H1 (cell line): ENCODE measurements around the gene EXD3. TPM values are rescaled to one million over a fixed set of nuclear protein-coding genes. Genes with fewer than 3 reads are reported as not detected.
A peak's percentile ranks its signal among the peaks of the same experiment; 100 is the strongest.

Source experiments
- CHD7 ChIP-seq: fragments of 300-600 bp; sonication (generic); IDR thresholded peaks from 2 replicates; pipeline ENCODE4 v1.7.1; 2012; ENCODE audit warnings: low read length, moderate library complexity, mild to moderate bottlenecking, inconsistent platforms; ENCODE audit not compliant: insufficient replicate concordance
- EP300 ChIP-seq, 2 experiments: IDR thresholded peaks; 1 replicate in 1 of 2; 2 replicates in 1 of 2; pipeline ENCODE4 v1.6.1; 2011 to 2012; ENCODE audit warnings: low read depth in 2 of 2, low read length in 2 of 2, mild to moderate bottlenecking in 2 of 2, borderline replicate concordance in 1 of 2, inconsistent platforms in 1 of 2, moderate library complexity in 1 of 2
- EZH2 ChIP-seq: fragments of 200-600 bp; sonication (generic); IDR thresholded peaks from 2 replicates; pipeline ENCODE4 v1.7.1; 2012; ENCODE audit warnings: low read depth, mild to moderate bottlenecking, moderate library complexity, low read length, inconsistent platforms; ENCODE audit not compliant: severe bottlenecking
- HDAC2 ChIP-seq, 2 experiments: fragments of 300-600 bp in 1 of 2; sonication (generic) in 1 of 2; IDR thresholded peaks; 2 replicates each; pipeline ENCODE4 v1.6.1; 2011 to 2012; ENCODE audit warnings: low read depth in 2 of 2, low read length in 2 of 2, mild to moderate bottlenecking in 2 of 2, moderate library complexity in 2 of 2, borderline replicate concordance in 1 of 2, inconsistent platforms in 1 of 2
- NANOG ChIP-seq: IDR thresholded peaks from 2 replicates; pipeline ENCODE4 v1.6.1; 2011; ENCODE audit warnings: low read length, low read depth, mild to moderate bottlenecking, inconsistent platforms; ENCODE audit not compliant: insufficient read depth, poor library complexity, severe bottlenecking
- RNF2 ChIP-seq: fragments of 200-900, 300-1000 bp; sonication (generic); IDR thresholded peaks from 2 replicates; pipeline ENCODE4 v1.7.1; 2016; ENCODE audit warnings: borderline replicate concordance, low read depth, mild to moderate bottlenecking, antibody characterized with exemption, low read length; ENCODE audit not compliant: poor library complexity, severe bottlenecking; ENCODE audit errors: missing control alignments
- SIX5 ChIP-seq: IDR thresholded peaks from 2 replicates; pipeline ENCODE4 v1.6.1; 2011; ENCODE audit warnings: mild to moderate bottlenecking, low read depth, low read length
- SUZ12 ChIP-seq: fragments of 200-600 bp; sonication (generic); IDR thresholded peaks from 2 replicates; pipeline ENCODE4 v1.6.1; 2012; ENCODE audit warnings: mild to moderate bottlenecking, inconsistent platforms, low read length, moderate library complexity, mixed read lengths
- TEAD4 ChIP-seq: IDR thresholded peaks from 2 replicates; pipeline ENCODE4 v1.6.1; 2012; ENCODE audit warnings: low read depth, low read length, inconsistent platforms, mixed read lengths
- polyA plus RNA-seq, 7 experiments: library from polyadenylated mRNA; depleted of rRNA in 3 of 7; stranded (reverse) in 5 of 7; unstranded in 2 of 7; fragments of >200 nt in 5 of 7; fragments of 200-250 nt in 2 of 7; gene quantifications; 1 replicate in 5 of 7; 2 replicates in 1 of 7; 4 replicates in 1 of 7; pipeline versions ENCODE4 v1.2.1 to v1.2.3, GENCODE V29; 2011 to 2013; ENCODE audit warnings: missing spikeins in 2 of 7, mixed read lengths in 2 of 7
- total RNA-seq: library from RNA; stranded (reverse); fragmentation: NEBNext Ultra II Directional; extraction: Animal tissue kit (Norgen Biotek cat#: 25700); gene quantifications from 2 replicates; pipeline ENCODE4 v1.2.1, GENCODE V29; 2021

Gene EXD3
- total and polyA plus RNA-seq, 2 of the 8 experiments (the other 6 are each of a cell fraction or from before 2014, with no cell fraction given): 7.2 to 9.4 TPM

GRCh38 chr9:137441289-137441934, 18.4 kb upstream of the EXD3 start, which contains the start of gene ENTPD8 (continued):
- TF ChIP-seq CHD7 (no peak), SIX5 (no peak), SUZ12 (no peak), HDAC2 (IDR thresholded peaks at IDR 0.05; ENCODE audit: borderline replicate concordance in 1 of 2, low read depth in 2 of 2, low read length in 2 of 2) (peak; percentile 44 to 95; a peak in 1 of 4 replicates), TEAD4 (no peak), RNF2 (no peak), NANOG (no peak), EP300 (IDR thresholded peaks at IDR 0.05; ENCODE audit: borderline replicate concordance in 1 of 2, low read depth in 2 of 2, low read length in 2 of 2) (no peak), EZH2 (no peak)
